SK-MEL-5 (cell line): Measurements from ENCODE around the gene MPV17L2. TPM values are rescaled to one million over a fixed set of nuclear protein-coding genes. Genes with fewer than 3 reads are reported as not detected.

Experiments used
- DNase-seq: peaks from one replicate; pipeline ENCODE4 v3.0.0-alpha.2; 2016; ENCODE audit warnings: low read depth, low spot score
- in situ Hi-C: cut with HindIII; loops from 2 replicates; pipeline ENCODE4 v1.10.0; 2016; ENCODE audit warnings: low sequenced_read_pairs, high pct_unique_total_duplicates, low pct_unique_long_range_greater_than_20kb
- polyA plus RNA-seq, 2 experiments: library from polyadenylated mRNA; depleted of rRNA; stranded (reverse); fragments of >200 nt; gene quantifications; 2 replicates each; pipeline ENCODE4 v1.2.3, GENCODE V29; 2015
- total RNA-seq: library from RNA; depleted of rRNA; stranded (reverse); fragments of >200 nt; shearing (Covaris generic); gene quantifications from 2 replicates; pipeline ENCODE4 v1.2.3, GENCODE V29; 2014; rRNA removed

Gene MPV17L2
- total RNA-seq = 17.4 and 18.0 TPM in 2 replicates
- polyA plus RNA-seq (2015; cell fraction: cytosol; rRNA removed) = 24.6 and 35.7 TPM in 2 replicates
- 9.9 and 10.3 TPM in 2 replicates for polyA plus RNA-seq (2015; cell fraction: nucleus; rRNA removed)

- peak; percentile 99 for DNase-seq
- in situ Hi-C loops = no loop called here
Observed at GRCh38 chr19:18192673-18193387, at the start of gene MPV17L2. TSS of gene MPV17L2 (plus strand) at chr19:18193218. CDS start at chr19:18193282, 64 bp downstream.

- in situ Hi-C loops = no loop called here
- DNase-seq = no peak
Observed at GRCh38 chr19:18143902-18144301, 49.1 kb upstream of the MPV17L2 start.

GRCh38 chr19:18144361-18144760 lies 48.7 kb upstream of the MPV17L2 start:
- no peak for DNase-seq
- in situ Hi-C loops = no loop called here

- no peak for DNase-seq
- in situ Hi-C loops = no loop called here
Observed at GRCh38 chr19:18144906-18145305, 48.1 kb upstream of the MPV17L2 start.

- in situ Hi-C loops = no loop called here
- DNase-seq = no peak
Observed at GRCh38 chr19:18145391-18145999, 47.5 kb upstream of the MPV17L2 start.

- in situ Hi-C loops = no loop called here
Observed at GRCh38 chr19:18147396-18147795, 45.6 kb upstream of the MPV17L2 start.

GRCh38 chr19:18149596-18149975 lies 43.4 kb upstream of the MPV17L2 start:
- in situ Hi-C loops = no loop called here
- DNase-seq = no peak

More at GRCh38 chr19:18147396-18147795, 45.6 kb upstream of the MPV17L2 start:
- DNase-seq = no peak

- in situ Hi-C loops = no loop called here
- no peak for DNase-seq
Observed at GRCh38 chr19:18150776-18151624, 42.0 kb upstream of the MPV17L2 start.

GRCh38 chr19:18152442-18152816 lies 40.6 kb upstream of the MPV17L2 start:
- in situ Hi-C loops = no loop called here
- DNase-seq = peak; percentile 98

- in situ Hi-C loops = no loop called here
- peak; percentile 98 for DNase-seq
Observed at GRCh38 chr19:18152817-18153555, 40.0 kb upstream of the MPV17L2 start, which contains the start of gene PIK3R2. TSS of gene PIK3R2 (plus strand) at chr19:18153163. CDS start at chr19:18155880, 2,717 bp downstream.

GRCh38 chr19:18153556-18154134 lies 39.4 kb upstream of the MPV17L2 start:
- DNase-seq = no peak
- in situ Hi-C loops = no loop called here

- in situ Hi-C loops = no loop called here
- no peak for DNase-seq
Observed at GRCh38 chr19:18155095-18156087, 37.6 kb upstream of the MPV17L2 start.

GRCh38 chr19:18156268-18156667 lies 36.8 kb upstream of the MPV17L2 start:
- DNase-seq = no peak
- in situ Hi-C loops = no loop called here

GRCh38 chr19:18156841-18157464 lies 36.1 kb upstream of the MPV17L2 start:
- peak; percentile 69 for DNase-seq
- in situ Hi-C loops = no loop called here

- no peak for DNase-seq
- in situ Hi-C loops = no loop called here
Observed at GRCh38 chr19:18157465-18158063, 35.5 kb upstream of the MPV17L2 start.
